NCI-H1105 treated with DMSO at 0.1 percent for 48 hours (cell line): ENCODE results near the gene TRNT1.
A peak's percentile ranks its signal among the peaks of the same experiment; 100 is the strongest.

ENCODE experiments used
- DNase-seq: peaks from one replicate; lab custom pipeline; 2025; lab: John Stamatoyannopoulos, UW

The TRNT1 gene

DNA sequence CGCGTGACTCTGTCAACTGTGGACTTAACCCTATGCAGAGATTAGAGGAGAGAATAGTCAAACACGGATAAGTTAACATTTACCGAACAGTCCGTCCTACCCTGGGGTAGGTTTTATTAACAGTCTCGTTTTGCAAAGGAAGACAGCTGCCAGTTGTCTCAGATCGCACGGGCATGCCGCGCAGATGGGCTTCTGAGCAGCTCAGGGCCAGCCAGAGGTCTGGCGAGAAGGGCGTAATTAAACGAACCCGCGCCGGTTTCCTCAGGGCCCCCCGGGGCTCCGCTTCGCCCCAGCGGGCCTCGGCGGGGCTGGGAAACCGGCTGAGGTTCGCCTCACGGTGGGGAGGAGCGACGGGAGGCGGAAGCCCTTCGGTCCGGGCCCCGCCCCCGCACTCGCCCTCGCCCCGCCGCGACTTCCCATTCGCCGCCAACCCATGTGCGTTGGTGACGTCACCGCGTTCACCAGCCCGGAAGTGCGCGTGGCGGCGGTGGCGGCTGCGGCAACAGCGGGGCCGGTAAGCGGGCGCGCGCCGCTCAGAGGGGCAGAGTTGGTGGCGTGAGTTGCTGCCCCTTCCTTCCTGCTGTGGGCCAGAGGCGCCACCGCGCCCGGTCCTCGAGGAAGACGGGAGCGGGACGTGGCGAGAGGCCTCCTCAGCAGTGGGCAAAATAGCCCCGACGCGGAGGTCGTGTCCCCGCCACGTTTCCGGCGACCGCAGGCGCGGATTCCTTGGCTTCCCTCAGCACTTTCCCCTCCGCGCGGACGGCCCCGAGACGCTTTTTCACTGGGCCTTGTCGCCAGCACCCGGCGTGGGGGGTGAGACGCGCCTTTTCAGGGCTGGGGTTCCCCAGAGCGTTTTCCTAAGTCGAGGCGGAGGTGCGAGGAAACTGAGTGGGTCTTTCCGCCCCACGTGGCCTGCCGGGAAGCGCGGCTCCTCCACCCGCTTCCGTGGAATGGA, at the start of gene TRNT1:
Gene TRNT1, plus strand, starts transcription at position 464 of the 955 bp plus-strand sequence. CDS start 2,101 bp downstream, outside the sequence.
- DNase-seq, result peak; percentile 78

DNA sequence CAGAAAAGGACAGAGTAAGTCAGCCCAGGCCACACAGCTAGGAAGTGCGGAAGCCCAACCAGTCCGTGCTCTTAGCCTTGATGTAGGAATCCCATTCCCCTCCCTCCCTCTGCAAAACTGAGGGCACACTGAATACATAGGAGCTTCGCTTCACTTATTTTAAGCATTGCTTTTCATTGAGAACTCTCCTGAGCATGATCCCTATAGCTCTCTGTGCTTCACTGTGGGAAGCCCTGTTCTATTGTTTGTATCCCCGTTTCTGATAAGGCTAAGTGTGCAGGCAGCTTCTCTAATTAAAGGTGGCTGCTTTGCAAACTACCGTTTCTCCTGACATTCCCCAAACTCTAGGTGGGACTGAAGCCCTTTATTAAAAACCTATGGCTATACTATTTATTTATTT, 46.4 kb upstream of the TRNT1 start:
- DNase-seq, result no peak

DNA sequence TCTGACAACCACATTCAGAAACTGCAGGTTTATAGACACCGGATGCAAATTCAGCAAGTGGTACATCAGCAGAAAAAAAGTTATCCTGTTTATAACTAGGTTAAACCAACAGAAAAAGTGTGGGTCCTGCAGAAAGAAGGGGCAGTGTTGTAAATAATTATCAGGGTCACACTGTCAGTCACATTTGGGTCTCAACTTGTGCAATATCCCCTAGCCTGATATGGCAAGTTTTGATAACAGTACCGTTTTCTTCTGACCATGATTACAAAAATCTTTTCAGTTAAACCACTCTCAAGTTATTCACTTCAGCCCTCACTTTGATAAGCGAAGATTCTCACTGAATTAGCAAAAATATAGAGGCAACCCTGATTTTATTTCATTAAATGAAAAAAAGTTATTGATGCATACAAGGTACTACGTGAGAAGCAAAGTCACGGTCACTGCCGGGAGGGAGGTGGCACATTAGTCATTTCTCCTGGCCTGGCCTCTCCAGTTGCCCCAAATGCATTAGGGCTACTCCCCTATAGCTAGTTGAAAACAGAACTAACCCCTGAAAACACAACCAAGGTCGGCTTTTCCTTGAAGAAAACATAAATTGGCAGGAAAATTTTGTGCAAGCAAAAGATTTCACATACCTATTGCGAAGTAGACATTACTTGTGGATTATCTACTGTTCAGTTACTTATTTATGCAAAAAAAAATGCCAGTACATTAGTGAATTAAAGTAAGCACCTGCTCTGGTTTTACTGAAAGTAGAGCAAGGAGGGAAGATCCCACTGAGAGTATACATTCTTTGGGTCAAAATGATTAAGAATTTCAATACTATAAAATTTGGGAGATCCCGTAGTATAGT, 45.1 kb upstream of the TRNT1 start:
- no peak for DNase-seq

DNA sequence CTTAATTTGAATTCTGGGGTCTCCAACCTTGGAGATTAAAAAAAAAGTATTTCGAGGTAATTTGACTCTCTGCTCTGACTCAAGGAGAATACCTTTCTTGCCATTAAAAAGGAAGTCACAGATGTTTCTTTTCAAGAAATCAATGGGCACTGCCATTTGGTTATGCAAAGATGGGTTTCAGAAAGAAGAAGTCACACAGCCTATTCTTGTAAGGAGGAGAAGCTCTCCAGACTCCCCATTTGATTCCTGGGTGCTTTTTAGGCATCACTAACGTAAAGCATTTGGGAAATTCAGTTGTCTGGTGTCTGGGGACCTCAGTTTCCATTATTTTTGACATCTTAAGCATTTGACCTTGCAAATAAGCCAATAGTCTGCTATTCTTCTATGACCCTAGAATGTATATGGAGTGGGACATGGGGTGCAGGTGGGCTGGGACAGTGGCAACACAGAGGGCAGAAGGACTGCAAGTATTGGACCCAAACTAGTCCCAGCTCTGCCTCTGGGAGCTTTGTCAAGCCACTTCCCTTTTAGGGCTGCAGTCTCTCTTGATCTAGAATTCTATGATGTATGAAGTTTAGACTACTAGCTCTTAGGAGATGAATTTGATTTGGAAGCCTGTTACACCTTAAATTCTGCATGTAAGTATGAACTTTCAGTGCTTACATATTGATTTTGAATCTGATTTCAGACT, 44.4 kb upstream of the TRNT1 start:
- DNase-seq, result no peak

DNA sequence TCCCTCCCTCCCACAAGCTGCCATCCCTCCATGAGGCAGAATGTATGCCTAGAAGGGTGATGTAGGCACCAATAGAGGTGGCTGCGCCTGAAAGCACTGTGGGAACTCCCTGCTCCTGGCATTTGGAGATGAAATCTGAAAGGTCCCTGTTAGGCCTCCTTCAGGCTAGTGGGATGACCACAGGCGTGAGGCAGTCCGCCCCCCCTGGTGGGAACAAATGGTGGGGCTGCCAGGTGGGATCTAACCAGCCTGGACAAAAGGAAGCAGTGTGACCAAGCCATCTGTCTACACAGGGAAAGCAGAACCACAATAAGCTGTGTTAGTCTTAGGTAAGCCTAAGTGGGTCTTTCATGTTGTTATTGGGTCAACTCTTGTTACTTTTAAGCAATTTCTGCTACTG, 41.9 kb upstream of the TRNT1 start:
- no peak for DNase-seq

DNA sequence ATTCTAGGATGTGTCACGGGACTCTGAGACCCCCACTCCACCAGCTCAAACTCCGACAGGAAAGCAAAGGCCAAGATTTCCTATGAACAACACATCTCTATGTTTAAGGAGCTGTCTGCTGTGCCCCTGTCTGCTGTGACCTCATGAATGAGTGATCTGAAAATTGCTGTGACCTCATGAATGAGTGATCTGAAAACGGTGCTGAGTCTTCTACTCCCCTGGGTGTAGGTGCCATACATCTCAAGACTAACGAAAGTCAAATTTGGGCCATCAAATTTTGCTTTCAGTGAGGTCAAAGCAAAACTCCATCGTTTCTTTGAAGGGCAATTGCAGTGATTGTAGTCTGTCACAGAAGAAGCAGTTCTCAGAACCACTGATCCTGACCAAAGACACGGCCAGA, 41.0 kb upstream of the TRNT1 start:
- no peak for DNase-seq

DNA sequence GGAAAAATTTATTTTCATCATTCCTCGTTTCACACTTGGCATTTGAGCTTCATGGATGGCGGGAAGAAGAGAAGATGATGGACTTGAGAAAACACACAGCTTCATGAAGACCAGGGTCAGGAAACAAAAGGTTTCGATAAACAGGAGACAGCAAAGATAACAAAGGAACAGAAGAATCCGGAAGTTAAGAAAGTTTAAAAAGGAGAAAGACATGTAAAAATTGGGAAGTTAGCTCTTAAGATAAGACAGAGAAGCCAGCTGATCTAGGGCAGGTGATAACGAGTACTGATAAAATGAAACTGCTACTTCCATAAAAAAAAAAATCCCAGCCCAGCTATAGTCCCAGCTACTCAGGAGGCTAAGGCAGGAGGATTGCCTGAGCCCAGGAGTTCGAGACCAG, 40.5 kb upstream of the TRNT1 start:
- DNase-seq, result no peak

DNA sequence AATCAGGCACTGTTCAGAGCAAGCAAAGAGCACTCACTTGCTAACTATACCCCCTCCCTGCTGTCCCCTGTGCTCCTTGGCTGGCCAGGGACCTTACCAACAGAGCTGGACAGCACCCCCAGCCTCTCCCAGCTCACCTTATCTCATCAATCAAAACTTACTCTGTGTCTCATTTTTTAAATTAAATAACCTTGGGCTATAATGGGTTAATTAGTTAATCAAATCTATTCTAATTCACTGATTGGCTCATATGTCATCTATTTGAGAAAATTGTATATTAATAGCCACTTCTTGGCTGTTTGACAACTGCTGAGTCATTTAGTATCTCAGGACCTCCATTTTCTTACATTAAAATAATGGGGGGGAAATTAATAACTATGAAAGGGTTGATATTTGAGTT, 39.5 kb upstream of the TRNT1 start:
- DNase-seq, result no peak

DNA sequence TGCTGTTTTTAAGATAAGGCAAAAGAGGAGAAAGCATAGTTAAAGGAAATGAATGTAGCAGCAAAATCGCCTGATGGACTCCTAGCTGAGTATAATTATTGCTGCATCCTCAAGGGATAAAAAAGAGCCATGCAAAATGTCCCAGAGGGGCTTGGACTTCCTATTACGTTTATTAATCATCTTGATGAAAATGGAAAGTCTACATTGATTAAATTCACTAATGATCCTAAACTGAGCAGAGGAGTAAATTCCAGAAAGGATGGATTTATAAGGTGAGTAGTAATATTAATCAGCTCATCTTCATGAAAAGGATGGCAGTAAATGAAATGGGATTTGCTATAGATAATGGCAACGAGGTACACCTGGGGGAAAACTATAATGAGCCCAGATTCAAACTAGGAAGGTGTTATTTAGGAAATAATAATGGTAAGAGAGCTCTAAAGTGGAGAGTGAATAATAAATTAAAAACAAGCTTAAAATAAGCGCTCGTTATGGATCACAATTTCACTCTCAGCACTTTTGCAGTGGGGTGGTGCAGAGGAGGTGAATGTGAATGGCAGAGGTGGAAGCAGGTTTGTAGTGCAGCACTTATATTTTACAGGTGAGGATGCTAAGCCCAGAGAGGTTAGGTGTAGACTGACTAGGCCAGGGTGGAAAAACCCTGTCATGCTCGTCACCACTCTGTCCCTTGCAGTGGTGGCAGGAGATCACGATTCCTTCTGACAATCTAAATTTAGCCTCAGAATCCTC, 38.8 kb upstream of the TRNT1 start:
- DNase-seq, result no peak

DNA sequence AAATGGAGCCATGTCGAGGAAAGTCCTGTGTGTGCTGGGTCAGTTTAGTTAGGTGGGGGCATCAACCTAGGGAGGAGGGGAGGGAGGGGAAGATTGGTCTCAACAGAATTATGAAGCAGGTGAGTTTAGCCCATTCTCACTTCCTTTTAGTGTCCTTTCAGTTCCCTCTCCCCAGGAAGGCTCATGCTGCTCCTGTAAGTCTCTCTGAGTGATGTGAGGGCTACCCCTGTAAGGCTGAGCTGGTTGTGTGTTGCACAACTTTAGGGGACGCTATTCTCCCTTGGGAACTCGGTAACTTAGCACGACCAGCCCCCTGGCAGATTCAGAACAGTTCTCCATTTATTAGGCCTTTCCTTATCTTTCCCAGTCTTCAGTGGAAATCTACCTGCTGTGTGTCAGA, 37.7 kb upstream of the TRNT1 start:
- no peak for DNase-seq

DNA sequence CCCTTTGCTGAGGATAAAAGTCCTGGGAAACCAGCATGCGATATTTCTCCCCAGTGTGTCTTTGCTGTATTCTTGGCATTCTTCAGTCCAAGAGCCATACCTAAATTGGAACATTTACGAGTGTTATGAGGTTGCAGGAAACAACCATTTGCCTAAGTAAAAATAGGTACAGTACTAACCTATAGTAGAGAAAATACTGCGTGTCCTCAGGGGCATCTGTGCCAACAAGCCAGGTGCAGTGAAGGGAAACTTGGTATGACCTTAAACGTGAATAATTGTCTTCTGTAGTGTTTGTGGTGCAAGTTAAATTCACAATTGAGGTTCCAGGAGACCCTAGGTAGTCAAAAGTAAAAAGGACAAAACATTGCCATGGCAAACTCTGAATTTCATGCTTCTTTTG, 28.8 kb upstream of the TRNT1 start:
- DNase-seq, result no peak

DNA sequence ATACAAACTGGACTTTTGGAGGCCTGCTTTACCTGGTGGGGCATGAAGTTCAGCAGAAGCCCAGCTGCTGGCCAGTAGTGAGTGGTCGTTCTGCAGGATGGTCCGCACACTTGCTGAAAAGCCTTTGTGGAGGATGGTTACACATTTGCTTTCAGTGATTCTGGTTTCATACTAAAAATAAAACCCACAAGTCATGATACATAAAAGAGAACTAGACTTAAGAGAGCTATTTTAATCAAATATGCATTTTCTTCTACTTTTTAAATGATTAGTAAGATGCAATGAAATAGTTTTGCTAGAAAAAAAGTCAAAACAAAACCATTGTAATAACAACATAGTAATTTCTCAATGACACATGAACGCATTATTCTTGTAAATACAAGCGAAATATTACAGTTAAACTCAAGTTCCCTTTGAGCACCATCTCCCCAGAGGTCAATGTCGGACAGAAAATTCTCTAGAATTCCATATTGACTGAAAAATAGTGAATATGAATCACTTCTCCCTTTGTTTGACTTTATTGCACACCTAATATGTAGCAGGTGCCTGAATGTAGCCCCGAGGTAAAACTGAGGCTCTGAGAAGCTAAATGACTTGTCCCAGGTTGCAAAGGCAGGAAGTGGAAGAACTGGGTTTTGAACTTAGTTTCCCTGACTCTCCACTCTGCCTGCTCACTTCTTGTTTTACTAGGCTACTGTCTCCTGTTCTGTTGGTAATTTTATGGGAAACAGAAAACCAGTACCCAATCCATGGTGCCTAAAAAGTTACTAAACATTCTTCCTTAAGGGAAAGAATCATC, 24.9 kb upstream of the TRNT1 start:
- no peak for DNase-seq

DNA sequence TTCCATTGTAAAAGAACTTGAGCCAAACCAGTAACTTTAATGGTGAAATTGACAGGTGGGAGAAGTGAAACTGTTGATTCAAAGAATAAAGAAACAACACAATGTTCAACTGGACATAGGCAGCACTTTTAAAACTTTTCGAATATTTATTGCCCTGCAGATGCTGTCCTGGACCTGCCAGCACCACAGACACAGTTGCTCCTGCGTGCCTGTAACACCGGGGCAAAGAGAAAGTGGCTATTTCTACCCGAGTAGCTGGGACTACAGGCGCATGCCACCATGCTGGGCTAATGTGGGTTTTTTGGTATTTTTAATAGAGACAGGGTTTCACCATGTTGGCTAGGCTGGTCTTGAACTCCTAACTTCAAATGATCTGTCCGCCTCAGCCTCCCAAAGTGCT, 24.0 kb upstream of the TRNT1 start:
- no peak for DNase-seq

DNA sequence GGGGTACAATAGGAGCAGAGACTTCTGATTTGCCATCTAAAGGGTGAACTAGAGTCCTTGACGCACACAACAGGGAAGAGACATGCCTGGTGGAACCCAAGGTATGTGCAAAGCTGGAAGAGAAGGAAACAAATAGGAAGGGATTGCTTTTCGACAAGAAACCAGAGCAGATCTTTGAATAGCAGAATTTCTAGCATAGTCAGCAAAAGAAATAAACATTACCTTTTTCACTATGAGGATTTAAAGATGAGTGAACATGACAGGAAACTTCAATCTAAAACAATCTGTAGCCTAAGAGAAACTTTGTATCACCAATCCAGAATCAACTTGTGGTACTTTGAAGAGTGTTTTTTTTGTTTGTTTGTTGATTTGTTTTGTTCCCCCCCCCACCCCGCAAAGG, 21.5 kb upstream of the TRNT1 start:
- DNase-seq, result no peak

DNA sequence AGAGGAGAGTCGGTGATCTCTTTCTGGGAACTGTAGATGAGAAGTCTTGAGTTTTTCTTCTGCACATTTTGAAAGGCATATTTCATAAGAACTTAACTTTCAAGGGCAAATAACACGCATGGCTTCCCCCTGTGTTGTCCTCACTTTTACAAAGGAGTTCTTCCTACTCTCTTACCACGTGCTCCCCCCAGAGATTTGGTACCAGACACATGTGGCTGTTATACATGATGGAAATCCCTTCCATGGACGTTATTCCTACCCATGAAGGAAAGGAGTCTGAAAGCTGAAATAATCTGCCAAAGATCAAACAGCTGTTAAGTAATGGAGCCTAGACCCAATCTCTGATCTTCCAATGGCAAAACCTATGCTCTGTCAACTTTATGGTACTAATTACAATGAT, 20.9 kb upstream of the TRNT1 start:
- DNase-seq, result no peak

DNA sequence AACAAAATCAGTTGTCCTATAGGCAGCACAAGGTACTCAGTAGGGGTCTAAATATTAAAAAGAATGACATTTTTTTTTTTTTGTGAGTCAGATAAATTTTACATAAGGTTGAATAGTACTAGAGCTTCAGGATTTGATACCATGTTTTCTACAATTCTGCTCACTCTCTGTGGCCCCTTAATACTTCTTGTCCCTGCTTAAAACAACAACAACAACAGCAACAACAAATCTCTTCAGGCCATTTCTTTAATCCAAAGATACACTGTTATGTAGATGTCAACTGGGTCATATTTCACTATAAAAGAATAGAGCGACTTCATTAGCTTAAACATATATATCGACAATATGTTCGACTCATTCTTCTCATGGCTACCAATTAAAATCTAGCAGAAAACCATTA, 19.6 kb upstream of the TRNT1 start:
- no peak for DNase-seq

DNA sequence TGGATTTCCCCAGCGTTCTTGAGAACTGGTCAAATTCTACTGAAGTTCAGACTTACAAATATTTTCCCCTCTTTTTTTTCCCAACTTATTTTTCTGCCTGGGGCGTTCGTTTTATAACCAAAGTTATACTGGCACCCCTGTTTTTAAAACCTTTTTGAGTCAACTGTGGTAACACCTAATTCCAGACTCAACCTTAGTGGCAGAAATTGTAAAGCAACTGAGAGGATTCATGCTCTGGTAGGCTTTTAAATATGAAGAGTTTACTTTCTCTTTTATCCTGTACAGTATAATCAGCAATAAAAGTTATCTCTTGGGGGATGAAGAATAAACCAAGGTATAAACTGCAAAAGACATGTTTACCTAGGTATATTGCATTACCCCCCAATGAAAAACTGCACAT, 18.9 kb upstream of the TRNT1 start:
- no peak for DNase-seq

DNA sequence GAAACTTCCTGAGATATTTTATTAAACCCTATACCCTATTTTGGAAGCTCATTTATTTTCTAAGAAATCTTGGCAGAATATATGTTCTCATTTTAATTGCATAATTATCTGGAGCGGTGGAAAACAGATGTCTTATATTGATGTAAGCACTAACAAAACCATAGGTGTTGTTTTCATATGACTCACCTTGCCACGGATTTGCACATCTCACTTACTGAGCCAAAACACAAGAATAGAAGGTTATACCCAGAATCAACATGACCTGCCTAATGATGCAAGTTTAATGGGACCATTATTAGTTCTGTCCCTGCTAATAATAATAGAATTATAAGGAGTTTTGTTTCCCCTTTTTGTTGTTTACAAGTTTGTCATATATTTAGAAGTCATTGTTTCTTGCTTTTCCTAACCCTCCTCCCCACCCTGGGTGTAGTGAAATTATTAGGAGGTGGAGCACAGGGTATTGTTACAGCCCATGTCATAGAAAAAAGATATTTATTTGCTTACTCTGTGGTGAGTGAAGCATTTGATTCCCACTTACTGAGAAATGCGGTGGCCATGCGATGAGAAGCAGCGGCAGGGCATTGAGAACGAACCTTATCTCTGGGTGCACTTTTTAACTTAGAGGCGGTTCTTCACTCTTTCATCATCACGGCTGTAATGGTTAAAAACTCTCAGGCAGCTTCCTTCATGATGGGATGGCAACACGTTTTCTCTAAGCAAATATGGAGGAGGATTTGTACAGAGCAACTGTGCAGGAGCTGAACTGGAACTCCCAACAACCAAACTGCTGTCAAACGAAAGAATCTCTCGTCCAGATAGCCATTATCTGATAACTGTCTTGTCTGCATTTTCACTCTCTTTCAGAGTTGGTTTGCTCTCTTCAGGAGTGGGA, 17.1 kb upstream of the TRNT1 start:
- DNase-seq, result peak; percentile 33

DNA sequence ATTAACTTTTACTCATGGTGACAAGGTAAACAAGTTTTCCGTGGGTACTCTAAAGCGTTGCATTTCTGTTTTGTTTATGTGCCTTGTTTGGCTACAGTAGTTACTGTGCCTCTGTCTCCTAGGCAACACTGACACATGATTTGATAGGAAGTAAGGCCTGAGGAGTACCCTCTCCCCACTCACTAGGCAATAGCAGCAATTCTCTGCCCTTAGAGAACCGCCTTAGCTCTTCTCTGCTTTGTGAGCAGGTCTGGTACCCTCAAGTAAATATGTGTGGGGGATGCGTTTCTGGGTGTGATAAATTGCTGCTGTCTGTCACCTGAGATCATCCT, 16.5 kb upstream of the TRNT1 start, which contains the start of gene IL5RA:
Gene IL5RA, minus strand, starts transcription at position 76 of the 332 bp plus-strand sequence. CDS start 5,390 bp downstream, outside the sequence.
- peak; percentile 26 for DNase-seq
